Prostate gland (tissue), 2 donors: ENCODE measurements around the gene ZNF280B.

Source experiments
- CTCF ChIP-seq, 4 experiments: fragments of 200-600 bp in 2 of 4; fragments of 450-650 bp in 2 of 4; sonication (generic) in 2 of 4; IDR thresholded peaks; 1 replicate in 3 of 4; 2 replicates in 1 of 4; pipeline ENCODE4 v1.5.1; 2016 to 2019; ENCODE audit warnings: antibody characterized with exemption in 4 of 4, mild to moderate bottlenecking in 2 of 4, moderate library complexity in 2 of 4
- POLR2A ChIP-seq: fragments of 450-650 bp; IDR thresholded peaks from one replicate; pipeline ENCODE4 v1.6.1; 2016; ENCODE audit warnings: antibody characterized with exemption, mild to moderate bottlenecking
- POLR2AphosphoS5 ChIP-seq: sonication (generic); formaldehyde crosslinking; IDR thresholded peaks from one replicate; pipeline ENCODE4 v1.6.1; 2017; ENCODE audit warnings: antibody characterized with exemption

- TF ChIP-seq CTCF (IDR thresholded peaks at IDR 0.05) (no peak), POLR2AphosphoS5 (no peak), POLR2A (no peak)
Observed at GRCh38 chr22:22535662-22536061, 27.1 kb upstream of the ZNF280B start.
